Esophagus squamous epithelium (tissue), 5 donors: ENCODE results near the gene HOXD8. TPM values are rescaled to one million over a fixed set of nuclear protein-coding genes. Genes with fewer than 3 reads are reported as not detected.

Source experiments
- DNase-seq: peaks from one replicate; lab custom pipeline; 2025; lab: John Stamatoyannopoulos, UW
- H3K27ac ChIP-seq, 4 donors: fragments of 200-600 bp; sonication (generic); one replicate each; pipeline ENCODE4 v1.5.1; 2016 to 2019; ENCODE audit warnings: mild to moderate bottlenecking in 1 of 4
- H3K27me3 ChIP-seq, 4 donors: fragments of 200-600 bp; sonication (generic); 1 replicate in 3 of 4; 2 replicates in 1 of 4; pipeline versions ENCODE4 v1.5.1 to v1.6.0; 2017 to 2021; ENCODE audit warnings: antibody characterized with exemption in 1 of 4
- H3K36me3 ChIP-seq, 3 donors: fragments of 200-600 bp; sonication (generic); one replicate each; pipeline ENCODE4 v1.5.1; 2016 to 2019
- H3K4me1 ChIP-seq, 3 donors: fragments of 200-600 bp; sonication (generic); one replicate each; pipeline ENCODE4 v1.5.1; 2017 to 2019
- H3K4me3 ChIP-seq, 4 donors: fragments of 200-600 bp; sonication (generic); 1 replicate in 3 of 4; 2 replicates in 1 of 4; pipeline ENCODE4 v1.5.1; 2016 to 2019; ENCODE audit warnings: mild to moderate bottlenecking in 2 of 4, moderate library complexity in 1 of 4
- H3K9me3 ChIP-seq, 3 donors: fragments of 200-600 bp; sonication (generic); one replicate each; pipeline ENCODE4 v1.5.1; 2016 to 2019
- POLR2A ChIP-seq, 4 donors: fragments of 450-650 bp; IDR thresholded peaks; one replicate each; pipeline ENCODE4 v1.6.1; 2017; ENCODE audit warnings: antibody characterized with exemption in 4 of 4, mild to moderate bottlenecking in 4 of 4, moderate library complexity in 3 of 4
- WGBS, 2 donors: methylation state at CpG; one replicate each; pipeline ENCODE4 v1.1.5; 2018; 5-methylcytosine and 5-hydroxymethylcytosine counted together
- intact Hi-C: fragments of 100-400 bp; cut with DNase I; formaldehyde crosslinking; loops from one replicate; pipeline ENCODE4 v1.15.0; 2022
- total RNA-seq, 4 donors: library from RNA; depleted of rRNA; stranded (reverse); fragments of >200 nt; gene quantifications; one replicate each; pipeline ENCODE4 v1.1.0, GENCODE V29; 2016
- TF ChIP-seq, protein P1 (sequence below), 6 experiments: fragments of 450-650 bp in 4 of 6; fragments of 200-600 bp in 2 of 6; sonication (generic) in 2 of 6; IDR thresholded peaks; one replicate each; pipeline ENCODE4 v1.5.1; 2016 to 2019; ENCODE audit warnings: antibody characterized with exemption in 6 of 6, mild to moderate bottlenecking in 4 of 6, moderate library complexity in 4 of 6
- donor health status: DM: yes; HTN: yes; CAD: no.

HOXD8 gene
- total RNA-seq, 4 donors from 2014 or later, result 1.2 to 4.6 (median 1.2) TPM; not detected in 1

- peak overlapping the region in 3 of 4 donors; percentile 12 to 27 (median 12) for H3K4me3 ChIP-seq
- DNase-seq, result no peak
- no peak for TF ChIP-seq POLR2A (IDR thresholded peaks at IDR 0.05)
- TF ChIP-seq, protein P1, sequence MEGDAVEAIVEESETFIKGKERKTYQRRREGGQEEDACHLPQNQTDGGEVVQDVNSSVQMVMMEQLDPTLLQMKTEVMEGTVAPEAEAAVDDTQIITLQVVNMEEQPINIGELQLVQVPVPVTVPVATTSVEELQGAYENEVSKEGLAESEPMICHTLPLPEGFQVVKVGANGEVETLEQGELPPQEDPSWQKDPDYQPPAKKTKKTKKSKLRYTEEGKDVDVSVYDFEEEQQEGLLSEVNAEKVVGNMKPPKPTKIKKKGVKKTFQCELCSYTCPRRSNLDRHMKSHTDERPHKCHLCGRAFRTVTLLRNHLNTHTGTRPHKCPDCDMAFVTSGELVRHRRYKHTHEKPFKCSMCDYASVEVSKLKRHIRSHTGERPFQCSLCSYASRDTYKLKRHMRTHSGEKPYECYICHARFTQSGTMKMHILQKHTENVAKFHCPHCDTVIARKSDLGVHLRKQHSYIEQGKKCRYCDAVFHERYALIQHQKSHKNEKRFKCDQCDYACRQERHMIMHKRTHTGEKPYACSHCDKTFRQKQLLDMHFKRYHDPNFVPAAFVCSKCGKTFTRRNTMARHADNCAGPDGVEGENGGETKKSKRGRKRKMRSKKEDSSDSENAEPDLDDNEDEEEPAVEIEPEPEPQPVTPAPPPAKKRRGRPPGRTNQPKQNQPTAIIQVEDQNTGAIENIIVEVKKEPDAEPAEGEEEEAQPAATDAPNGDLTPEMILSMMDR (IDR thresholded peaks at IDR 0.05), result no peak
Measured at GRCh38 chr2:176117823-176118371, 11.6 kb upstream of the HOXD8 start.

DNA sequence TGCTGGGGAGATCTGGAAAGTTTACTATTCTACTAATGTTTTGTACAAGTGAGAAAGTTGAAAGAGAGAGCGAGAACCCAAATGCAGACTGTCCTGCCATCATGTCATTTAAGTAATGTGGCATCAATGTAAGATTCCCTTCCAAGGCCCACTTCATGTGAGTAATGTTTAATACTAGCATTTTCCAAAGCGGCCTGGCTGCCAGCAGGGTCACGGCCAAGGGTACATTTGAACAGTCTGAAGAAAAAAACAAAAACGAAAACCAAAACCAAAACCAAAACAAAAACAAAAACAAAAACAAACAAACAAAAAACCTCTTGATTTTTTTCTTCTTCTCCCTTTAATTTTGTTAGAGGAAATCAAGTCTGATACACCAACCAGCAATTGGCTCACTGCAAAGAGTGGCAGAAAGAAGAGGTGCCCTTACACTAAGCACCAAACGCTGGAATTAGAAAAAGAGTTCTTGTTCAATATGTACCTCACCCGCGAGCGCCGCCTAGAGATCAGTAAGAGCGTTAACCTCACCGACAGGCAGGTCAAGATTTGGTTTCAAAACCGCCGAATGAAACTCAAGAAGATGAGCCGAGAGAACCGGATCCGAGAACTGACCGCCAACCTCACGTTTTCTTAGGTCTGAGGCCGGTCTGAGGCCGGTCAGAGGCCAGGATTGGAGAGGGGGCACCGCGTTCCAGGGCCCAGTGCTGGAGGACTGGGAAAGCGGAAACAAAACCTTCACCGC, 10.7 kb upstream of the HOXD8 start:
- no peak overlapping the region for H3K27ac ChIP-seq
- peaks cover 0 to 31% (median 4%) of the 10 kb centered on the region in 3 donors for H3K4me1 ChIP-seq
- H3K4me3 ChIP-seq, result peak overlapping the region in 1 of 4 donors; percentile 24
- no peak for TF ChIP-seq POLR2A (IDR thresholded peaks at IDR 0.05)
- TF ChIP-seq, protein P1 (IDR thresholded peaks at IDR 0.05), result peak in 4 of 6 experiments; percentile 19 to 48 (median 23)
- H3K36me3 ChIP-seq, result no peaks in the 10 kb centered on the region
- intact Hi-C loops, result no loop called here
- 16% methylated on average over 23 to 24 of the region's 24 CpGs for WGBS, 2 donors
- no peaks in the 10 kb centered on the region for H3K9me3 ChIP-seq
- DNase-seq, result no peak
- peaks cover 58 to 100% (median 62%) of the 10 kb centered on the region in 4 donors for H3K27me3 ChIP-seq

More at GRCh38 chr2:176117823-176118371, 11.6 kb upstream of the HOXD8 start:
- no peaks in the 10 kb centered on the region for H3K9me3 ChIP-seq
- peaks cover 52 to 100% (median 64%) of the 10 kb centered on the region in 4 donors for H3K27me3 ChIP-seq
- H3K36me3 ChIP-seq, result no peaks in the 10 kb centered on the region
- intact Hi-C loops, result no loop called here
- H3K4me1 ChIP-seq, result peaks cover 0 to 23% (median 4%) of the 10 kb centered on the region in 3 donors
- H3K27ac ChIP-seq, result peak overlapping the region in 2 of 4 donors; percentile 17 to 42
- WGBS, 2 donors, result 7 to 18% methylated on average over 6 to 9 of the region's 11 CpGs

DNA sequence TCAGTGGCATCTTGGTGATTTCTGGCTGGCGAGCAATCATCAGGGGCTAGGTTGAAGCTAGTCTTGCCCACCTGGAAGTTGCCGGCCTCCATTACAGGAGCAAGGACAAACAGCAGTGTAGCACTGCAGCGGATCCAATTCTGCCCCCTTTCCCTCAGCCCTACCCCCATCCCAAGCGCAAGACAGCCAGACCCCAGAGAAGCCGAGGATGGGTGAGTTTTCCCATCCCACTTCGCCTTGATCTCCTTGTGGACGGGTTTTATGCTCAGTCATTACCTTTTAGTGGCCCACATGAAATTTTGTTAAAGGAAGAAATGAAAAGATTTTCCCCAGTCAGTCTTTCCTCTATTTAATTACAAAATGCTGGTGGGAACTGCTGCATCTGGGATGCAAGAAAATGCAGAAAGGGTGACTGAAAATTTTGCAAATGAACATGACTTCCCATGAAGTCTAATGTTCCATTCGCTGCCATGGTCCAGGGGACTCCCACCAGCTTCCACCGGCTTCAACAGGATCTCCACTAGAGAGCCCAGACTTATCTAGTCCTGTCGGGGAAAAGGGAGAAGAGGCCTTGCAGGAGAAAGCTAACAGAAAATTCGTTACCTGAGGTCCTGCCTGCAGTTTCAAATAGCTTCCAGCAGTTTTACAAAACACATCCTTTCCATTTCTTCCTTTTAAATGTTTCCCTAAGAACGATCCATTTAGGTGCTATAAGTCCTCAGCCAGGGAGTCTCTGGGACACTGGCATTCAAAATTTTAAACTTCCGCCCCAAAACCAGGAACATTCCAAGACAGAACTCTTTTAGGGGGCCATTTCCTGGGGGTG, 8.9 kb upstream of the HOXD8 start:
- Histone ChIP-seq H3K4me3 (no peak overlapping the region), H3K4me1 (peaks cover 0 to 34% (median 4%) of the 10 kb centered on the region in 3 donors), H3K36me3 (no peaks in the 10 kb centered on the region), H3K27ac (peak overlapping the region in 1 of 4 donors; percentile 30), H3K9me3 (no peaks in the 10 kb centered on the region), H3K27me3 (peaks cover 56 to 100% (median 67%) of the 10 kb centered on the region in 4 donors)
- WGBS, 2 donors, result 24 to 25% methylated on average over 13 of the region's 13 CpGs
- TF ChIP-seq POLR2A (IDR thresholded peaks at IDR 0.05), result no peak
- TF ChIP-seq, protein P1 (IDR thresholded peaks at IDR 0.05), result no peak
- DNase-seq, result no peak
- intact Hi-C loops, result loop anchor here (10.0 kb wide), 2 partner anchors 694 to 1024 kb away; no protein-coding TSS in a partner anchor

GRCh38 chr2:176121190-176122051, 8.1 kb upstream of the HOXD8 start:
- H3K4me3 ChIP-seq, result peak overlapping the region in 3 of 4 donors; percentile 27 to 59 (median 54)
- H3K9me3 ChIP-seq, result no peaks in the 10 kb centered on the region
- intact Hi-C loops, result loop anchor here (10.0 kb wide), 2 partner anchors 693 to 1023 kb away; no protein-coding TSS in a partner anchor
- H3K27me3 ChIP-seq, result peaks cover 48 to 100% (median 66%) of the 10 kb centered on the region in 4 donors
- TF ChIP-seq POLR2A (IDR thresholded peaks at IDR 0.05), result no peak
- no peak for DNase-seq
- peaks cover 0 to 34% (median 4%) of the 10 kb centered on the region in 3 donors for H3K4me1 ChIP-seq
- H3K27ac ChIP-seq, result peak overlapping the region; percentile 36 to 85 (median 70)
- H3K36me3 ChIP-seq, result no peaks in the 10 kb centered on the region
- WGBS, 2 donors, result 5 to 21% methylated on average over 10 to 22 of the region's 53 CpGs
